Inflammatory macrophage (primary cell): ENCODE data around the gene ZBTB16.

ENCODE experiments used
- DNase-seq, 2 donors: peaks; one replicate each; pipeline ENCODE4 v3.0.0-alpha.2; 2020 to 2022

Gene ZBTB16

DNA sequence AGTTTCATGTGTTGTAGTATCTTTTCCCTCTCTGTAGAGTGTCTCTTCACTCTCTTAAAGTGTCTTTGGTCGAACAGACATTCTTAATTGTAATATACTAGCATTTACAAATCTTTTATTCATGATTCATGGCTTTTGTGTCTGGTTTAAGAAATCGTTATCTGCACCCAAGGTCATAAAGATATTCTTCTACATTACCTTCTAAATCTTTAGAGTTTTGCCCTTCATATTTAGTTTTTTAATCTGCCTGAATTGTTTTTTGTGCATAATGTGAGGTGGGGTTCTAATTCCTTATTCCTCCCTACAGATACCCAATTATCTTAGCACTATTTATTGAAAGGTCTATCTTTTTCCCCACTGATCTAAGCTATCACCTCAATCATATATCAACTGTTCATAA, 227.6 kb downstream of the ZBTB16 start:
- no peak for DNase-seq

GRCh38 chr11:114288136-114288535, 228.6 kb downstream of the ZBTB16 start:
- no peak for DNase-seq

- no peak for DNase-seq
These were observed 230.3 kb downstream of the ZBTB16 start for GRCh38 chr11:114289779-114290178.

DNA sequence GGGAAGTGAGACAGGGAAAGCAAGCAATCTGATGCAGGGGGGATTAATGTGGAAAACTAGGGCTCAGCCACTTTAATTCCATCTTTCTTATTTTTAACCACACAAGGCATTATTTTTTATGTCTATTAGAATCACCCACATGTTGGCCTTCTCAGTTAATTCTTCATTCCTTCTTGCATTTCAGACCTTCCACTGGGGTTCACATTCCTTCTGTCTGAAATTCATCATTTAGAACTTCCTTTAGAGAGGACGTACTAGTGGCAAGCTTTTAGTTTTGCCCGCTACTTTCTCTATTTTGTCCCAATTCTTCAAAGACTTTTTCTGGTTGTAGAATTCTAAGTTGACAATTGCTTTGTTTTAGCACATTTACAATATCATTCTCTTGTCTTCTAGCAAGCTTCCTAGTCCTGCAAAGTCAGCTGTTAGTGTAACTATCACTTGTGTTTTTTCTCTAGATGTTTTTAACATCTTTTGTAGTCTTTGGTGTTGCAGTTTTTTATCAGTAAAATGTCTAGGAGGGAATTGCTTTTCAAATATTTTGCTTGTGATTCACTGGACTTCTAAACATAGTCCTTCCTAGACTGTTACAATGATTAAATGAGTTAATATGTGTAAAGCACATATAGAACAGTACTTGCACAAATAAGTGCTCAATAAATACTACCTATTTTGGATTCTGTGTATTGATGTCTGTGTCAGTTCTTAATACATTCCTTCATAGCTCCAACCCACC, 231.2 kb downstream of the ZBTB16 start:
- no peak for DNase-seq

DNA sequence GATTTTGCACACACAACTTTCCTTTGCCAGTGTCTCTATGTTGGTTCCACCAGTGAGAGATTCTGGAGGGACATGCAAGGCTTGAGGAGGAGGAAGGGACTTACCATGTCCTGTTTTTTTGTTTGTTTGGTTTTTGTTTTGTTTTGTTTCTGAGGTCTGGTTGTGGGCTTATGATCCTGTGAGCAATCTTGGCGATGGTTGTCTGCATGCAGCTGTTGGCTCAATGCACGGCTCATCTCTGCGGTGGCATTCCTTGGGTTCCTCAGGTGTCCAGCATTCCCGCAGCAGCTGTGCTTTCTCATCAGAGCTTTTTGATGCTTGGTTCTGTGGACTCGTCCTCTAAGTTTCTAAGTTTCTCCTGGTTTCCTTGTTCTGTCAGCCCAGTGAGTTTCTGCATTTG, 231.9 kb downstream of the ZBTB16 start:
- DNase-seq = no peak

DNA sequence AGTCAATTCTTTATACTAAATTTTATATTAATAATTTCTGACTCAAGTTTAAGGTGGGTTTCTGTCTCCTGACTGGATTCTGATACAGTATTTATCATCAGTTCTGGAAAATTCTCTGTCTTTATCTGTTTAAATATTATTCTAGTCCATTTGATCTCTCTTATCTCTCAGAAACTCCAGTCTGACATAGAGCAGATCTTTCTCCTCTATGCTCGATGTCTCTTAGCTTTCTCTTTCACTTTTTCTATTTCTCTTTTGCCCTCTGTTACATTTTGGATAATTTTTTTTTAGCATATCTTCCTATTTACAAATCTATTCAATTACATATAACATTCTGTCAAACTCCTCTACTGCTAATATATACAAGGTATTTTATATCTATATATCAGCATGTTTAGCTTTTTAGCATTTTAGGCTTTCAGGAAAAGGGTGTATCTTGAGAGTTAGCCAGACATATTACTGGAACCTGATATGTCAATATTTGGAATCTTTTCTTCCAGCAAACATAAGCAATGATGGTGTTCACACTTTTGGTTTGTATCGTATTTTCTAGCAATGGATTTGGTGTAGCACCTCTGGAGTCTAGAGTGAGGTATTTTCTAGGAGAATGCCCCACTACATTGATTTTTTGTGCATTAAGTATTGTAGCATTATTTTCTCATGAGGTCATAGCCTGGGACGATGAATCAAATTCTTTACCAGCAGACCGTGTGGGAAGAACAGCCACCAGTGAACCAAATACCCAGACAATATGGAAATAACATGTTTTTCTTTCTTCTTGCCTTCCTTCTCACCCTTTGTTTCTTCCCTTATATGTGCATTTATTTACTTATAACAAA, 232.6 kb downstream of the ZBTB16 start:
- DNase-seq = no peak

- DNase-seq = no peak
These were observed 233.7 kb downstream of the ZBTB16 start for GRCh38 chr11:114293201-114293711.

DNA sequence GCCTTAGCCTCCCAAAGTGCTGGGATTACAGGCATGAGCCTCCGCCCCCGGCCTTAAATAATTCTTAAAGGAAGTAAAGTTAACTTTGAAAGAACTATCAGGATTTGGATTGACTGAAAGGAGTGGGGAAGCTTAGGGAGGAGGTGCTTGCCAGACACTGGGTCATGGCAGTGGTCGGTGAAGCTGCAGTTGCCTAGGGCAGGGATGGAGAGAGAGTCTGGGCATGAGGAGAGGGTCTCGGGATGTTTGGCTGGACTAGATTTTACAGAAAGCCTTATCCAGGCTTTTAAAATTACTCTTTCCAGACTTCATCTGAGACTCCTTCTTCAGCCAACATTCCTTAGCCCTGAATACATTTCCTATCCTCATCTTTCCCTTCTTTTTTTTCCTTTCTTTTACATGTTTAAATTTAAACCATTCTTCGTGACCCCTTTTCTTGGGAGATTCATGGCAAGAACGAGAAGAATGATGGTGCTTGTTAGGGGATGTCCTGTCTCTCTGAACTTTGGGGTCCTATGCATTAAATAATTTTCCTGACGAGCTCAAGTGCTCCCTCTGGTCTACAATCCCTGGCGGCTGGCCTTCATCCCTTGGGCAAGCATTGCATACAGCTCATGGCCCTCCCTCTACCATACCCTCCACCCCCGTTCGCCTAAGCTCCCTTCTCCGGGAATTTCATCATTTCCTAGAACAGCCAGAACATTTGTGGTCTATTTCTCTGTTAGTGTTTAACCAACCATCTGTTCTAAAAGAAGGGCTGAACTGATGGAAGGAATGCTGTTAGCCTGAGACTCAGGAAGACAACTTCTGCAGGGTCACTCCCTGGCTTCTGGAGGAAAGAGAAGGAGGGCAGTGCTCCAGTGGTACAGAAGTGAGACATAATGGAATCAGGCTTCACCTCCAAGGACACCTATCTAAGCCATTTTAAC, 236.4 kb downstream of the ZBTB16 start, which contains the start of gene NNMT:
TSS of gene NNMT (plus strand) at position 724 of the 929 bp plus-strand sequence. CDS start at position 882, 158 bp downstream.
- no peak for DNase-seq

GRCh38 chr11:114296605-114297372, 237.3 kb downstream of the ZBTB16 start:
- DNase-seq = no peak

GRCh38 chr11:114297806-114298709, 238.5 kb downstream of the ZBTB16 start:
- DNase-seq = no peak

DNA sequence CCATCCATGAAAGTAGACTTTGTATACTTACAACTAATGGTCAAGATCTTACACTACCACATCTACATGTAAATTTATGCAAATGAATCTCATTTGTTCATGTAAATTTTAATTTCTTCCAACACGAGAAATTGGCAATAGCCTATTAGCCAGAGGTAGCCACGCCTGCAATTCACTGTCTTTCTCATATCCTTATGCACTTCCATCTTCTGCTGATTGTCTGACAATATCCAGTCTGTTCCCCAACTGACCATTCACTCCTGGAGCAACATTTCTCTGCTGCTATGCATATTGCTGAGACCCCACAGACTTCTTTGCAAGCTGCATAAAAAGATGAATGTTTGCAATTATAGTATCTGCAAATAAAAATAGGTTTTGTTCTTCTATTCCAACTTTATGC, 239.2 kb downstream of the ZBTB16 start:
- no peak for DNase-seq
